Activated naive CD8-positive, alpha-beta T cell treated with anti-CD3 and anti-CD28 coated beads, Interleukin-2, amount 50 U/mL, for 16 hours (primary cell): ENCODE results near the gene ATP9A.

Experiments used
- DNase-seq: peaks from one replicate; pipeline ENCODE4 v3.0.0-alpha.2; 2020; ENCODE audit warnings: low read depth, low spot score

ATP9A gene

GRCh38 chr20:51602131-51602530 lies 166.1 kb downstream of the ATP9A start:
- no peak for DNase-seq

GRCh38 chr20:51600950-51601349 lies 167.2 kb downstream of the ATP9A start:
- no peak for DNase-seq

GRCh38 chr20:51600016-51600420 lies 168.2 kb downstream of the ATP9A start:
- no peak for DNase-seq

GRCh38 chr20:51598556-51598955 lies 169.6 kb downstream of the ATP9A start:
- no peak for DNase-seq

GRCh38 chr20:51597389-51598231 lies 170.6 kb downstream of the ATP9A start:
- DNase-seq: no peak

- DNase-seq: no peak
These were observed 171.4 kb downstream of the ATP9A start for GRCh38 chr20:51596668-51597388.

GRCh38 chr20:51595744-51596143 lies 172.4 kb downstream of the ATP9A start:
- no peak for DNase-seq

GRCh38 chr20:51595058-51595532 lies 173.1 kb downstream of the ATP9A start:
- DNase-seq: peak; percentile 59

GRCh38 chr20:51594236-51595057 lies 173.7 kb downstream of the ATP9A start:
- DNase-seq: no peak

GRCh38 chr20:51593584-51593983 lies 174.6 kb downstream of the ATP9A start:
- no peak for DNase-seq

- no peak for DNase-seq
These were observed 175.6 kb downstream of the ATP9A start for GRCh38 chr20:51592564-51592963.

GRCh38 chr20:51591871-51592270 lies 176.3 kb downstream of the ATP9A start:
- no peak for DNase-seq

- DNase-seq: no peak
These were observed 179.4 kb downstream of the ATP9A start for GRCh38 chr20:51588762-51589161.

GRCh38 chr20:51587145-51587544 lies 181.0 kb downstream of the ATP9A start:
- no peak for DNase-seq

- DNase-seq: no peak
These were observed 182.2 kb downstream of the ATP9A start for GRCh38 chr20:51586005-51586440.

GRCh38 chr20:51585148-51585547 lies 183.0 kb downstream of the ATP9A start:
- DNase-seq: no peak

- DNase-seq: no peak
These were observed 183.5 kb downstream of the ATP9A start for GRCh38 chr20:51584737-51585136.

GRCh38 chr20:51584116-51584515 lies 184.1 kb downstream of the ATP9A start:
- no peak for DNase-seq

- no peak for DNase-seq
These were observed 184.7 kb downstream of the ATP9A start for GRCh38 chr20:51583499-51583898.

GRCh38 chr20:51583073-51583472 lies 185.1 kb downstream of the ATP9A start:
- DNase-seq: no peak

- DNase-seq: no peak
These were observed 186.6 kb downstream of the ATP9A start for GRCh38 chr20:51581571-51581970.

- no peak for DNase-seq
These were observed 189.1 kb downstream of the ATP9A start for GRCh38 chr20:51579137-51579536.
